ELR (cell line): ENCODE results near the gene NUP214.
"Not testable (repeated sequence)": the region's sequence is repeated elsewhere in the genome, so short reads cannot be mapped to it uniquely, and the experiment has no call there.

Source experiments
- DNase-seq: peaks from one replicate; pipeline ENCODE4 v3.0.0-alpha.2; 2015; ENCODE audit warnings: low read depth

NUP214 gene

GRCh38 chr9:131259916-131260597 lies 134.7 kb downstream of the NUP214 start:
- DNase-seq, result no peak

DNA sequence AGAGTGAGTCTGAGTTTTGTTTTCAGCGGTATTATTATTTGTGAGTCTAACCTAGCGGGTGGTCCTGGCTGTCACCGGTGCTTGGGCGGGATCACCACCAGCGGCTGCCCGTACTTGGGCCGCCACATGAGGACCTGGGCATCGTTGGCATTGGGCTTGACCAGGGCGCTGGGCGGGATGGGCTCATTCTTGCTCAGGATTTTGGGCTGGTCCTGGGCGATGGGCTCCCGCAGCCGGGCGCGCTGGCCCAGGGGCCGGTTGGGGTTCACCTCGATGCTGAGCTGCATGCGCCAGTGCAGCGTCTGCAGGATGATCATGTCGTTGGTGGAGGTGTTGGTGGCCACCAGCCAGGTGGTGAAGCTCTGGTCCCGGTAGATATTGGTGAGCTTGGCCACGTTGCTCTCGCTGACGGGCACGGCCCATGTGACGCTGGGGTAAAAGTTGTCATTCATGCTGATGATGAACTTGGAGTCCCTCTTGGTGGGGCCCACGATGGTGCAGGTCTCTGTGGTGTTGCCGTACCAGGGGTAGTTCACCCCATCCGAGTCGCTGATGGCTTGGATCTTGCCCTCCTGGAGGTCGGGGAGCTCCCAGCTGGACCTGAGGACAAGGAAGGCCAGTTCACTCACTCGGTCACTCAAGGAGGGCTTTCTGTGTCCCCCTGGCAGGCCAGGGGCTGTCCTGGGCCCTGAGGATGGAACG lies 135.5 kb downstream of the NUP214 start:
- DNase-seq, result no peak

DNA sequence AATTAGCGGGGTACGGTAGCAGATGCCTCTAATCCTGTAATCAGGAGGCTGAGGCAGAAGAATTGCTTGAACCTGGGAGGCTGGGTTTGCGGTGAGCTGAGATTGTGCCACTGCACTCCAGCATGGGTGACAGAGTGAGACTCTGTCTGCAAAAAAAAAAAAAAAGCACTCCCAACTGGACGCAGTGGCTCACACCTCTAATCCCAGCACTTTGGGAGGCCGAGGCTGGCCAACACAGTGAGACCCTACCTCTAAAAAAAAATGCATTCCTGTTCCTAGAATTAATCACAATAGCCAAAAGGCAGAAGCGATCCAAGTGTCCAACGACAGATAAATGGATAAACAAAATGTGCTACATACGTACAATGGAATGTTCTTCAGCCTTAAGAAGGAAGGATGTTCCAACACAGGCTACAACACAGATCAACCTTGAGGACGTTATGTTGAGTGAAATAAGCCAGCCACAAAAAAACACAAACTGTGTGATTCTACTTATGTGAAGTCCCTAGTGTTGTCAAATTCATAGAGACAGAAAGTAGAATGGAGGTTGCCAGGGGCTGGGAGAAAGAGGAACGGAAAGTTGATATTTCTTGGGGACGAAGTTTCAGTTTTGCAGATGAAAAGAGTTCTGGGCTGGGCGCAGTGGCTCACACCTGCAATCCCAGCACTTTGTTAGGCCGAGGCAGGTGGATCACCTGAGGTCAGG lies 137.1 kb downstream of the NUP214 start:
- no peak for DNase-seq

GRCh38 chr9:131263033-131263343 lies 137.6 kb downstream of the NUP214 start:
- DNase-seq, result not testable (repeated sequence)

DNA sequence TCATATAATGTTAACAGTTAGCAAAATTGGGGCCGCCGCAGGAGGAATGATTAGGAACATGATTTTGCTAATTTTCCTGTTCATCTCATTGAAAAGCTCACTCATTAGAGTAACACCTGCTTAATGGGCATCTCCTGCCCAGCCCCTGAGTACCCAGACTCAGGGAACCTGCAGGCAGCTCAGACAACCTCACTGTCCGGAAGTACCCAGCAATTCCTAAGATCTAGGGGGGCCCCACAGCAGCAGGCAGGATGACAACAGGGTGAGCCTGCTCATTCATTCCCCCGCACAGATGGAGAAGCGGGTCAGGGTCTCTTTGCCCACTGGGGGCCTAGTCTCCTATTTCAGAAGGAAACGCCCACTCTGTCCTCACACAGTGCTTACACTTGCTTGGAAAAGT lies 138.3 kb downstream of the NUP214 start:
- DNase-seq, result no peak

GRCh38 chr9:131264231-131264630 lies 138.8 kb downstream of the NUP214 start:
- no peak for DNase-seq

- no peak for DNase-seq
Observed at GRCh38 chr9:131266266-131267229, 141.2 kb downstream of the NUP214 start.

DNA sequence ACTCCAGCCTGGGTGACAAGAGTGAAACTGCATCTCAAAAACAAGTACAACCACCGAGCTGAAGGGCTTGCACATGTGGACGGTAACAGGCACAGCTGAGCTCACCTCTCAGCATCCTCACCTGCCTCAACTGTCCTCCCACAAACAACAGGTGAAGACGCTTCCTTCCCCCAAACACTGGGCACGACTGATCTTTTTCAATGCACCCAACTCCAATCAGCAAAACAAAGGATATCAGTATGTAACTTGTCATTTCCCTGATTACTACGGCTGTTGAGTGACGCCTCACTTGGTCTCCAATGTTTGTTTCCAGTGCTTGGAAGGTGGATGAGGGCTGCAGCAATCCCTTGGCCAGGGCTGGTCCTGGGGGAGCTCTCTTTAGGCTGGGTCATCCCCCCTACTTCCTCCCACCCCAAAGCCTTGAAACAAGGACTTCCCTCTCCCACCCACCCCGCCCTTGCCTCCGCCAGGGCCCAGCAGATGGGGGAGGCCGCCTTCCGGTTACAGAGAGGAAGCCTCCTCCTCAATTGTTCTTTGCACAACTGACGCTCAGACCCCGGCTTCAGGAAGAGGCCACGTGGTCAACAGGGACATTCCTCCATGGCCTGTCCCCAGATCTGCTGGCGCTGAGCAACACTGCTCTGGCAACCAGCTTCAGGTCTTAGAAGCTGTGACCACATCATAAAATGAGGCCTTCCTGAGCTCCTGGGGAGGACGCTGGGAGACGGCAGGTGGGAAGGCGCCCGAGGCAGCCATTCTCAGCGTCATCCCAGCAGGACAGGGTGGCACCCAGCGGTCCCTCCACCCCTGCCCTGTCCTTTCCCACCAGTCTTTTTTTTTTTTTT lies 145.0 kb downstream of the NUP214 start:
- DNase-seq, result no peak

DNA sequence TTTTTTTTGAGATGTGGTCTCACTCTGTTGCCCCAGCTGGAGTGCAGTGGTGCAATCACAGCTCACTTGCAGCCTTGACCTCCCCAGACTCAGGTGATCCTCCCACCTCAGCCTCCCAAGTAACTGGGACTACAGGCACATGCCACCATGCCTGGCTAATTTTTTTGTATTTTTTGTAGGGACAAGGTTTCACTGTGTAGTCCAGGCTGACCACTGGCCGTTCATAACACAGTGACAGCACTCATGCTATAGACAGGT lies 145.6 kb downstream of the NUP214 start:
- not testable (repeated sequence) for DNase-seq

DNA sequence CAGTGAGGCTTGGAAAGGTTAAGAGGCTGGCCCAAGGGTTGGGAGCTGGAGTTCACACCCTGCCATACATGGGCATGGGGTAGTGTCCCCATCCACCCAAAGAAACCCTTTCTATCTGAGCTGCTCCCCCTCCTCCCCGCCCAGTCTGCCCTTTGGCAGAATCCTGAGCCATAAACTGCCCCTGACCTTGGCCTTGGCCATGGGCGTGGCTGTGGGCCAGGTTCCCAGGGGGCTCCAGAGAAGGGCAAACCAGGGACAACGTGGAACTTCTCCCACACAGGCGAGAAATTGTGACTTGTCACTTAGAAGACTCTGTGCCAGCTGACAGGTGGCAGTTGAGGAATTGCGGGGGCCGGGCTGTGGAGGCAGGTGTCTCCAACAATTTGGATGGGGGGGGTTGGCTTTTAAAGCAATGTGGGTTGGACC lies 146.1 kb downstream of the NUP214 start:
- no peak for DNase-seq

DNA sequence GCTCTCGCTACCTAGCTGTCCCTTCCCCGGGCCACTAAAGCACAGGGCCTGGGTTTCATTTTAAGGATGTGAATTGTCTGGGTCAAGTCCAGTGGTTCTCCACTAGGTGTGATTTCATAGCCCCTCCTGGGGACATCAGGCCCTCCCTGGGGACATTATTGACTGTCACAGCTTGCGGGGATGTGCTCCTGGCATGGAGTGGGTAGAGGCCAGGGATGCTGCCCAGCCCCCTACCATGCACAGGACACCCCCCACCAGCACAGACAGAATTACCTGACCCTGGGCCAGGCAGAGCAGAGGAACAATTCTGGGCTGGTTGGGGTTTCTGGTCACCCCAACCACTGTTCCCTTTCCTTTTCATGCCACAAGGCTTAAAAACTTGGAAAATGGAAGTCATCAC lies 146.8 kb downstream of the NUP214 start:
- no peak for DNase-seq

DNA sequence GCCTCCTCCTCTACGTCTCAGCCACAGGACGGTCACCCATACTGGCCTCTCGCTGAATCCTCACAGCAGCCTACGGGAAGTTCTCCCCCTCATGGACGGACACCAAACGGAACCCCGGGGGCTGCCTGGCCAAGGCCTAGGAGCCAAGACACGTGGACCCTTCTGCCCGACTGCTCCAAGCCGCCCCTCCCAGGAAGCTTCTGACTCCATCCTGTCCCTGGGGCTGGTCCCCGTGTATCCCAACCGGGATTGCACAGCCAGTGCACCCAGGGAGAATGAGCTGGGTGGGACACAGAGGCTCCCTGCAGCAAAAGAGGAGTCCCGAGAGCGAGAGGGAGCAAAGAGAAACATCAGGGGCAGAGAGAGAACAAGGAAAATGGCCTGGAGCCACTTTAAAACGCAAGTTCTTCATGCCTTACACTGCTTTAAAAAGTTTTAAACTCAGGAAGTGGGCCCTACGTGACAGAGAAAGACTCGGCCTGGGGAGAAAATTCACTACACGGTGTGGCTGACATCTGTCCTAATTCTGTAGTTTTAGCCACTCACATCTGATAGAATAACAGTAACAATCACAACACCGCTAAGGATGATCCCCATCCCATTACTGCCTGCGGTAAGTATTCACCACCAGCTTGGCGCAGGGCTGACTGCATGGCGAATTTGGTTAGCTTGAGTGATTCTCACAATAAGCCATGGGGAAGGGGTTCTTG lies 147.9 kb downstream of the NUP214 start:
- no peak for DNase-seq

GRCh38 chr9:131273856-131274673 lies 148.7 kb downstream of the NUP214 start:
- DNase-seq, result no peak

GRCh38 chr9:131274674-131275331 lies 149.4 kb downstream of the NUP214 start:
- no peak for DNase-seq

DNA sequence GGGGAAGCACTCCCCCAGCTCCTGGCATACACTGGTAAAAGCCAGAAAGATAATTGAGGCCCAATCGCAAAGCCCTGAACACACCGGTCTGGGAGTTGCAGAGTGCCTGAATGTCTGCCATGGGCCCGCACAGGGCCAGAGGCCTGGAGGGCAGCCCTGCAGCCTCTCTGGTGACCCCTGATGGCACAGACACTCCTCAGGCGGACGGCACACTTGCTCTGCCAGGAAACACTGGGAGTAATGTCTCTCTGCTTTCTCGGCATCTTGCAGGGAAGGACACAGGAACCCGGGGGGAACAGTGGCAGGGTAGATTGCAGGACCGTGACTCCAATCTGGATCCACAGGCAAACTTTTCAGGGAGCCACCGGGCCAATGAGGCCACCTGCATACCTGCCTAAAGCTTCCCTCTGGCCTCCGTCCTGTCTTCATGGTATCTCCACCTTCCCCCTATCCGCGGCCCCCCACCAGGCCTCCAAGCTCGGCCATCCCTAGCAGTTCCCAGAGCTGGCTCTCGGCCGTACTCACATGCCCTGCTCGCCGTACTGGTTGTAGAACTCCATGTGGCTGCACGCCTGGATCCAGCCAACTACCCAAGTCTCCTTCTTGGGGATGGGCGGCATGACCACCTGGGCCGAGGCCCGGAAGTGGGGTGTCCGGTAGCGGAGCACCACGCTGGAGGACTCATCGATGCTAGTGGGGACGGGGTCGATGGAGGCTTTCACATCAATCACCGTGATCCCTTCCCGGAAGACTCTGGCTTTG lies 150.1 kb downstream of the NUP214 start:
- no peak for DNase-seq

- DNase-seq, result peak; percentile 15
Observed at GRCh38 chr9:131276094-131276888, 150.9 kb downstream of the NUP214 start, which contains the start of gene FAM78A. FAM78A (minus strand) TSS chr9:131276510; CDS start chr9:131276179, 331 bp downstream.

- no peak for DNase-seq
Observed at GRCh38 chr9:131276891-131277286, 151.5 kb downstream of the NUP214 start.
